Measurements from ENCODE around the gene ANAPC13.

- no peak for TF ChIP-seq CTCF (IDR thresholded peaks at IDR 0.05)
- no peak for TF ChIP-seq POLR2A (IDR thresholded peaks at IDR 0.05)
Measured at GRCh38 chr3:134430950-134431445, 54.8 kb downstream of the ANAPC13 start.

Measured in body of pancreas (tissue), 4 donors.